Breast epithelium (tissue), 3 donors: ENCODE results near the gene ARHGEF26.

Experiments used
- CTCF ChIP-seq, 3 donors: fragments of 450-650 bp; IDR thresholded peaks; one replicate each; pipeline ENCODE4 v1.5.1; 2016 to 2017; ENCODE audit warnings: antibody characterized with exemption in 3 of 3, mild to moderate bottlenecking in 3 of 3, moderate library complexity in 3 of 3
- POLR2A ChIP-seq: fragments of 450-650 bp; IDR thresholded peaks from one replicate; pipeline ENCODE4 v1.6.1; 2016; ENCODE audit warnings: antibody characterized with exemption, mild to moderate bottlenecking, moderate library complexity
- POLR2AphosphoS5 ChIP-seq, 3 donors: sonication (generic); formaldehyde crosslinking; IDR thresholded peaks; one replicate each; pipeline ENCODE4 v1.6.1; 2017; ENCODE audit warnings: antibody characterized with exemption in 3 of 3

- TF ChIP-seq CTCF (IDR thresholded peaks at IDR 0.05) (no peak), POLR2A (no peak), POLR2AphosphoS5 (IDR thresholded peaks at IDR 0.05) (no peak)
These were observed 48.0 kb downstream of the ARHGEF26 start for GRCh38 chr3:154168998-154169795.
